ENCODE results near the gene CMC1.

CMC1 gene

DNA sequence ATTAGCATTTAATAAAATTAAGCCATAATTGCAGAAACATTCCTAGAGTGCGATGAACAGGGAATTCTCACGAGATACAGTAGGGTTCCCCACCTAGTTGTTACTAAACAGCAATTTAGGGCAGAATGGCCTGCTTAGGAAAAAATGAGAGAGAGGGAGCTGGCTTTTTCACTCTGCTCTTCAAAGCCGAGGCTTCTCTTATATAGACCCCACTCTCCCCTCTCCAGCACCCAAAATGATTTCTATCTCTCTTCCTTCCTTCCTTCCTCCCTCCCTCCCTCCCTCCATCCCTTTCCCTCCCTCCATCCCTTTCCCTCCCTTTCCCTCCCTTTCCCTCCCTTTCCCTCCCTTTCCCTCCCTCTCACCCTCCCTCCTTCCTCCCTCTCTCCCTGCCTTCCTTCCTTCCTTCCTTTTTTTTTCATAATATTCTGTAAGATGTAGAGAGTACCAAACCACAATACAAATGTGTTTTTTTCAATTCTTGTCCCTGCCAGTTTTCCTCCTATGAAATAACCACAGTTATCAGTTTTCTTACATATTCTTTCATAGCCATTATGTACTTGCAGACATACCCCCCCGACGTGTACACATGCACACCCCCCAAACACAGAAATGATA, 59.0 kb downstream of the CMC1 start:
- H3K27ac ChIP-seq (ENCODE audit: low read depth, low read length, severe bottlenecking), result no peak overlapping the region
- no peaks in the 10 kb centered on the region for H3K4me1 ChIP-seq (ENCODE audit: control insufficient read depth, insufficient read depth, low read length, poor library complexity, severe bottlenecking)

DNA sequence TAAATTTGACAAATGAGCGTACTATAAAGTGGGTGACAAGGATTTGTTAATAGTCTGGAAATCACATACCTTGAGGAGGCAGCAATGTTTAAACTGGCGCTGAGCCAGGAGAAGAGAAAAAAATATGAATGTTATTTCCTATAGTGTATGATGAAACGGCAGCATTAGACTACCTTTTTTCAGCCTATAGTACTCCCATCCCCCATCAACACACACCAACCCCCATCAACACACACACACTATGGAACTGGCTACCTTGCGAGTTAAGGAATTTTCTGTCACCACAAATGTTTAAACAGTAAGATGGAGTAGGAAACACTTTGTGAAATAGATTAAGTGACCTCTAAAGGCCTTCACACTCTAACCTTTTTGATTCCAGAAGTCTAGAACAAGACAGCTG, 60.3 kb downstream of the CMC1 start:
- no peak overlapping the region for H3K27ac ChIP-seq (ENCODE audit: low read depth, low read length, severe bottlenecking)
- no peaks in the 10 kb centered on the region for H3K36me3 ChIP-seq (ENCODE audit: control insufficient read depth, insufficient read depth, low read length)
- H3K4me3 ChIP-seq (ENCODE audit: extremely low read depth, insufficient read depth, low read length, poor library complexity, severe bottlenecking), result no peak overlapping the region
- 100% methylated on average over 2 of the region's 4 CpGs for WGBS, 2 experiments (ENCODE audit: insufficient coverage in 2 of 2)
- no peaks in the 10 kb centered on the region for H3K4me1 ChIP-seq (ENCODE audit: control insufficient read depth, insufficient read depth, low read length, poor library complexity, severe bottlenecking)
- no peaks in the 10 kb centered on the region for H3K9me3 ChIP-seq (ENCODE audit: control insufficient read depth, low read length)

More for the DNA sequence above, 59.0 kb downstream of the CMC1 start:
- no peaks in the 10 kb centered on the region for H3K9me3 ChIP-seq (ENCODE audit: control insufficient read depth, low read length)
- WGBS, 2 experiments (ENCODE audit: insufficient coverage in 2 of 2), result 90% methylated on average over 2 of the region's 5 CpGs; no CpG with 5 or more reads in 1 of the 2 experiments
- no peaks in the 10 kb centered on the region for H3K36me3 ChIP-seq (ENCODE audit: control insufficient read depth, insufficient read depth, low read length)
- no peak overlapping the region for H3K4me3 ChIP-seq (ENCODE audit: extremely low read depth, insufficient read depth, low read length, poor library complexity, severe bottlenecking)

DNA sequence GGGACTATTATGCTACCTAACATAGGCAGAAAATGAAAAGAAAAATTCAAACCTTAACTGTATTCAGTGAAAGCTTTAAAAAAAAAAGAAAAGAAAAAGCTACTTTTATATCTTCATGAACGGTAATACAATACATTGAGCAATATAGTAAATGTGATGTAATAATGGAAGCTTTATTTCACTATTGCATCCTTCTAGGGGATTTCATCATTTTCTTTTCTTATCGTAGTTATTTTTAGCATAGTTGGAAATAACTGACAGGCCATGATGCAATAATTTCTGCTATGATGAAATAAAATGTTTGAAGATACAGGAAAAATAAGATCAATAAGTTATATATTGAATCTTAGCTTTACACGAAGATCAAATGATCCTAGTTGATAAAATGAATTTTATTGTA, 66.8 kb downstream of the CMC1 start:
- H3K9me3 ChIP-seq (ENCODE audit: control insufficient read depth, low read length), result no peaks in the 10 kb centered on the region
- WGBS, 2 experiments (ENCODE audit: insufficient coverage in 2 of 2), result 100% methylated on average over 1 of the region's 3 CpGs; no CpG with 5 or more reads in 1 of the 2 experiments

DNA sequence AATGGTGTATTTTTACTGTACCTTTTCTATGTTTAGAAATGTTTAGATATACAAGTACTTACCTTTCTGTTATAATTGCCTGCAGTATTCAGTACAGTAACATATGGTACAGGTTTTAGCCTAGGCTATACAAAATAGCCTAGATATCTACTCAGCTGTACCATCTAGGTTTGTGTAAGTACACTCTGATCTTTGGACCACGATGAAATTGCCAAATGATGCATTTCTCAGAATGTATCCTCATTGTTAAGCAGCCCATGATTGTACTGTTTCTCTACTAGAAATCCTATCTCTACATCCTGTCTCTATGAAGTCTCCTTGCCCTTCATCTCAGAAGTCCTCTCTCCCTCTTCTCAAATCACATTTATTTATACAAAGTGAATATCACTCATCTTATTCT, 74.3 kb downstream of the CMC1 start:
- Histone ChIP-seq H3K9me3 (ENCODE audit: control insufficient read depth, low read length) (no peaks in the 10 kb centered on the region), H3K4me1 (ENCODE audit: control insufficient read depth, insufficient read depth, low read length, poor library complexity, severe bottlenecking) (no peaks in the 10 kb centered on the region), H3K4me3 (ENCODE audit: extremely low read depth, insufficient read depth, low read length, poor library complexity, severe bottlenecking) (no peak overlapping the region), H3K27ac (ENCODE audit: low read depth, low read length, severe bottlenecking) (no peak overlapping the region), H3K36me3 (ENCODE audit: control insufficient read depth, insufficient read depth, low read length) (no peaks in the 10 kb centered on the region)
- 88 to 100% methylated on average over 1 of the region's 1 CpG for WGBS, 2 experiments (ENCODE audit: insufficient coverage in 2 of 2)

More for the DNA sequence above, 66.8 kb downstream of the CMC1 start:
- Histone ChIP-seq H3K27ac (ENCODE audit: low read depth, low read length, severe bottlenecking) (no peak overlapping the region), H3K4me1 (ENCODE audit: control insufficient read depth, insufficient read depth, low read length, poor library complexity, severe bottlenecking) (no peaks in the 10 kb centered on the region), H3K36me3 (ENCODE audit: control insufficient read depth, insufficient read depth, low read length) (no peaks in the 10 kb centered on the region), H3K4me3 (ENCODE audit: extremely low read depth, insufficient read depth, low read length, poor library complexity, severe bottlenecking) (no peak overlapping the region)

GRCh38 chr3:28316226-28316625, 74.8 kb downstream of the CMC1 start:
- H3K4me3 ChIP-seq (ENCODE audit: extremely low read depth, insufficient read depth, low read length, poor library complexity, severe bottlenecking), result no peak overlapping the region
- no CpG with 5 or more reads among the region's 2 CpGs for WGBS, 2 experiments (ENCODE audit: insufficient coverage in 2 of 2)
- no peak overlapping the region for H3K27ac ChIP-seq (ENCODE audit: low read depth, low read length, severe bottlenecking)
- no peaks in the 10 kb centered on the region for H3K36me3 ChIP-seq (ENCODE audit: control insufficient read depth, insufficient read depth, low read length)
- no peaks in the 10 kb centered on the region for H3K4me1 ChIP-seq (ENCODE audit: control insufficient read depth, insufficient read depth, low read length, poor library complexity, severe bottlenecking)
- no peaks in the 10 kb centered on the region for H3K9me3 ChIP-seq (ENCODE audit: control insufficient read depth, low read length)

DNA sequence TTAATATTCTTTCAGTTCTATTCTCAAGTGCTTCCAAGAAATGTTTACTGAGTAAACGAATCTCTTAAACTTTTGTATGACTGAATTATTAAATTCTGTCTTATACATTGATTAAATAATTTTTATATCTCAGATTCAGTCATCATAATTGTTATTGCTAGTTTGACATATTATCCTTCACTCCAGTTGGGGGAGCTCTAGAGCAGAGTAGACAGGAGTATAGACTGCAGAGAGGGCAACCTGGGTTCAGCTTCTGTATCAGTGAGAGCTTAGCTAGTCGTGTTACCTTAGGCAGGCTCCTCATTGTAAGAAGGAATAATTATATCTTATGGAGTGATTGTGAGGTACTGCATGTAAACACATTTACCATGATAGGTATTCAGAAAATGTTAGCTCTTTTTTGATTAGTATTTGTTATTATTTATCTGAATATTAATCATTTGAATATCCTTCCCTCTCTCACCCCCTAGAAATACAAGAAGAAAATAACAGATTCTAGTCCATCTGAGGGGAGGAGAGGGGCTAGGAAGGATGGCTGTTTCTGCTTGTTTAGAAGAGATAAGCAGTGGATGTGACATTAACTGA, 76.1 kb downstream of the CMC1 start:
- H3K27ac ChIP-seq (ENCODE audit: low read depth, low read length, severe bottlenecking), result no peak overlapping the region
- H3K4me3 ChIP-seq (ENCODE audit: extremely low read depth, insufficient read depth, low read length, poor library complexity, severe bottlenecking), result no peak overlapping the region
- WGBS, 2 experiments (ENCODE audit: insufficient coverage in 2 of 2), result no CpG with 5 or more reads among the region's 2 CpGs
- no peaks in the 10 kb centered on the region for H3K9me3 ChIP-seq (ENCODE audit: control insufficient read depth, low read length)
- no peaks in the 10 kb centered on the region for H3K4me1 ChIP-seq (ENCODE audit: control insufficient read depth, insufficient read depth, low read length, poor library complexity, severe bottlenecking)
- H3K36me3 ChIP-seq (ENCODE audit: control insufficient read depth, insufficient read depth, low read length), result no peaks in the 10 kb centered on the region

- Histone ChIP-seq H3K36me3 (ENCODE audit: control insufficient read depth, insufficient read depth, low read length) (peaks cover 17% of the 10 kb centered on the region), H3K9me3 (ENCODE audit: control insufficient read depth, low read length) (no peaks in the 10 kb centered on the region), H3K4me3 (ENCODE audit: extremely low read depth, insufficient read depth, low read length, poor library complexity, severe bottlenecking) (no peak overlapping the region), H3K4me1 (ENCODE audit: control insufficient read depth, insufficient read depth, low read length, poor library complexity, severe bottlenecking) (no peaks in the 10 kb centered on the region), H3K27ac (ENCODE audit: low read depth, low read length, severe bottlenecking) (no peak overlapping the region)
Measured at GRCh38 chr3:28320981-28321380, 79.6 kb downstream of the CMC1 start.

GRCh38 chr3:28322464-28322863, 81.0 kb downstream of the CMC1 start:
- no CpG with 5 or more reads among the region's 1 CpG for WGBS, 2 experiments (ENCODE audit: insufficient coverage in 2 of 2)
- Histone ChIP-seq H3K36me3 (ENCODE audit: control insufficient read depth, insufficient read depth, low read length) (peaks cover 24% of the 10 kb centered on the region), H3K27ac (ENCODE audit: low read depth, low read length, severe bottlenecking) (no peak overlapping the region), H3K4me3 (ENCODE audit: extremely low read depth, insufficient read depth, low read length, poor library complexity, severe bottlenecking) (no peak overlapping the region), H3K4me1 (ENCODE audit: control insufficient read depth, insufficient read depth, low read length, poor library complexity, severe bottlenecking) (no peaks in the 10 kb centered on the region), H3K9me3 (ENCODE audit: control insufficient read depth, low read length) (no peaks in the 10 kb centered on the region)

- no peaks in the 10 kb centered on the region for H3K4me1 ChIP-seq (ENCODE audit: control insufficient read depth, insufficient read depth, low read length, poor library complexity, severe bottlenecking)
- no peak overlapping the region for H3K27ac ChIP-seq (ENCODE audit: low read depth, low read length, severe bottlenecking)
- H3K9me3 ChIP-seq (ENCODE audit: control insufficient read depth, low read length), result no peaks in the 10 kb centered on the region
- 60 to 86% methylated on average over 1 of the region's 2 CpGs for WGBS, 2 experiments (ENCODE audit: insufficient coverage in 2 of 2)
- no peak overlapping the region for H3K4me3 ChIP-seq (ENCODE audit: extremely low read depth, insufficient read depth, low read length, poor library complexity, severe bottlenecking)
- H3K36me3 ChIP-seq (ENCODE audit: control insufficient read depth, insufficient read depth, low read length), result peaks cover 27% of the 10 kb centered on the region
Measured at GRCh38 chr3:28326458-28326926, 85.1 kb downstream of the CMC1 start.

DNA sequence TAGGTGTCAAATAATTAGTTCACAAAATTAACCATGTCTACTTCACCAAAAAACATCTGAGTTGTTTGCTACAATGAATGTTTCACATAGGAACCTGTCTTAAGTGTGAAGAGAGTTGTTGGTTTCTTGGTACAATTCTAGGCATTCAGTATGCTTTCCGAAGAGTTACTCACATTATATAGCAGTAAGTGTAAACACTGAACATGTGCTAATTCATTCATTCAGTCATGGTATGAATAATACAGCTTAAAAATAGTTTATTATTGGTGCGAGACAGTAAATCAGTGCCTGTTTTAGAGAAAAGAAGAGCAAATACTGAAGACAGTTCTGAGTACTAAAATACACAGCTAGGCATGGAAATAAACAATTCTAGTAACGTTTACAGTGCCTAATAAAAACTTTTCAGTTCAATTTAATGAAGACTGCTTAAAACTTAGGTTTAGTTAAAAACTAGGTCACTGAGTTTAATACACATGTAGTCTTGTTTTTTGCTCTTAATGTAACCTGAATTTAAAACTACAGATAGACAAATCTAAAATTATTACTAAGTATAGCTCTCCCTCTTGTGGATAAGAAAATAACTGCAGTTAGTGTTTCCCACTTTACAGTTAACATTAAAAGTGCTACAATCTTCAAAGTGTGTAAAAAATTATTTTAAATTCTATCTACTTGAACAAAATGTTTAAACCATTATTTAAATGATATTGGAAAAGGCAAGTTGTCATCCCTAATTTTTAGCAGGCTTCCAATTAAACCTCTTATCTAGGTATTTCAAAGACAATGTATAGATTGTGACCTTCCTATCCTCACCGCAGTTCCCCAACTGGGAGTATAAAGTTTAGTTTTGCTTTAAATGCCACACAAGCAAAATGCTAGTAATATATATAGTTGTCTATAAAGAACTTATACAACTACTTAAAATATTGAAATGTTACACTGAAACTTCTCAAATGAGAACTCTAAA, 87.1 kb downstream of the CMC1 start:
- no peak overlapping the region for H3K27ac ChIP-seq (ENCODE audit: low read depth, low read length, severe bottlenecking)
- H3K4me1 ChIP-seq (ENCODE audit: control insufficient read depth, insufficient read depth, low read length, poor library complexity, severe bottlenecking), result no peaks in the 10 kb centered on the region
- H3K36me3 ChIP-seq (ENCODE audit: control insufficient read depth, insufficient read depth, low read length), result peaks cover 34% of the 10 kb centered on the region
- 40% methylated on average over 1 of the region's 4 CpGs; no CpG with 5 or more reads in 1 of the 2 experiments for WGBS, 2 experiments (ENCODE audit: insufficient coverage in 2 of 2)
- H3K9me3 ChIP-seq (ENCODE audit: control insufficient read depth, low read length), result no peaks in the 10 kb centered on the region
- H3K4me3 ChIP-seq (ENCODE audit: extremely low read depth, insufficient read depth, low read length, poor library complexity, severe bottlenecking), result no peak overlapping the region
